Parietal lobe (tissue), 2 donors: Measurements from ENCODE around the gene SEC63. TPM values are rescaled to one million over a fixed set of nuclear protein-coding genes. Genes with fewer than 3 reads are reported as not detected.

Experiments
- small RNA-seq: library from RNA; depleted of rRNA; stranded (forward); fragments of <200 nt; gene quantifications from one replicate; pipeline ENCODE3, GENCODE V24; 2014; ENCODE audit warnings: low replicate concordance
- total RNA-seq: library from RNA; depleted of rRNA; stranded (reverse); fragments of >200 nt; gene quantifications from one replicate; pipeline ENCODE4 v1.2.3, GENCODE V29; 2014

Gene SEC63
- 78.3 TPM for total RNA-seq

DNA sequence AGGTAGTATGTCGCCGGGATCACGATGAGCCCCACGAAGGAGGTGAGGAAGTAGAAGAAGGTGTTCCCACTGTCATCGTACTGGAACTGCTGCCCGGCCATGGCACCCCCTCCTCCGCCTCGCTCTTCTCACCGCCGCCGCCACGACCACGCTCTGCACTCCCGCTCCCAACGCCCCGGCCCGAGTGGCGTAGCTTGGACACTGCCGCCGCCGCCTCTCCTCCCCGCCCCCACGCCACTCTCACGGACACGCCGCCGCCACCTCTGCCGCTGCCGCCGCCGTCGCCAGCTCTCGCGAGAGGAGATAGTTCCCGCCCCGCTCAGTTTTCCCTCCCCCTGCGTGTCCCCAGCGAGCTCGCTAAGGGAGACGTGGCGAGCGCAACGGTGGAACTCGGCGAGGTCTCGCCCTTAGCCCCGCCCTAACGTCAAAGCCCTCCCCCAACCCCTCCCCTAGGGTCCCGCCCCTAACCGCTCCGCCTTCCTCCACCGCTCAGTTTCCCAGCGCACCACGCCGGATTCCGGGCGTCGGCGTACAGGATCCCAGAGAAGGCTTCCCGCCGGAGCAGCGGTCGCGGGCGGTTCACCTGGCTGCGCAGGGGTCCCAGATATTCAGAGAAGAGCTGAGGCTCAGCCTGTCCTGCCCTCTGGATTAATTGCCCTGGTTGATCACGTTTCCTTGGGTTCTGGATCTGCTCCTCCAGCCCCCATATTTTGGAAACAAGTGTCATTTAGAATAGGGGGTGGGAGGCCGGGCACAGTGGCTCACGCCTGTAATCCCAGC is at the start of gene SEC63:
SEC63 (minus strand) TSS at position 300 of the 780 bp plus-strand sequence; CDS start at position 101, 199 bp downstream.

Small RNAs within 50 kb of the gene (small RNA-seq; reads per million reads assigned to genes)
- gene MTHFD2P3 (not detected), gene RF00045 (not detected), gene RNU6-437P (not detected)

Other genes starting within 250 kb of the SEC63 start
- 0.31 TPM for gene SCML4, start 133.9 kb downstream of the SEC63 start, total RNA-seq
- 31.9 TPM for gene OSTM1, start 116.5 kb upstream of the SEC63 start, total RNA-seq
- gene NR2E1, start 207.8 kb upstream of the SEC63 start, total RNA-seq, result 13.5 TPM